Left cardiac atrium (tissue), 4 donors: ENCODE data around the gene ARHGAP44. TPM values are rescaled to one million over a fixed set of nuclear protein-coding genes. Genes with fewer than 3 reads are reported as not detected.
A peak's percentile ranks its signal among the peaks of the same experiment; 100 is the strongest.

ENCODE experiments used
- ATAC-seq, 2 donors: fragments of 200-7000 bp; cut with Tn5 transposase; one replicate each; pipeline ENCODE4 v1.9.1; 2020; ENCODE audit warnings: mild to moderate bottlenecking in 2 of 2, moderate library complexity in 2 of 2
- DNase-seq: peaks from one replicate; pipeline ENCODE4 v3.0.0-alpha.2; 2020
- intact Hi-C, 2 donors: fragments of 100-400 bp; cut with DNase I; formaldehyde crosslinking; loops; one replicate each; pipeline versions ENCODE4 v1.14.1 to v1.15.1; 2022 to 2023
- total RNA-seq, 2 donors: library from RNA; stranded (reverse); fragmentation: NEBNext Ultra II Directional; extraction: Animal tissue kit (Norgen Biotek cat#: 25700); gene quantifications; one replicate each; pipeline ENCODE4 v1.2.1, GENCODE V29; 2021
- donor health status: DM: no; HTN: yes; CAD: no.
- donor health status: DM: no; HTN: yes; CAD: no; lungs with severe emphysema.
- donor health status: DM: yes; HTN: yes; CAD: no.
- donor health status: Dilated cardiomyopathy.

The ARHGAP44 gene
- total RNA-seq, 2 donors from 2014 or later: 7.7 to 10.8 TPM

DNA sequence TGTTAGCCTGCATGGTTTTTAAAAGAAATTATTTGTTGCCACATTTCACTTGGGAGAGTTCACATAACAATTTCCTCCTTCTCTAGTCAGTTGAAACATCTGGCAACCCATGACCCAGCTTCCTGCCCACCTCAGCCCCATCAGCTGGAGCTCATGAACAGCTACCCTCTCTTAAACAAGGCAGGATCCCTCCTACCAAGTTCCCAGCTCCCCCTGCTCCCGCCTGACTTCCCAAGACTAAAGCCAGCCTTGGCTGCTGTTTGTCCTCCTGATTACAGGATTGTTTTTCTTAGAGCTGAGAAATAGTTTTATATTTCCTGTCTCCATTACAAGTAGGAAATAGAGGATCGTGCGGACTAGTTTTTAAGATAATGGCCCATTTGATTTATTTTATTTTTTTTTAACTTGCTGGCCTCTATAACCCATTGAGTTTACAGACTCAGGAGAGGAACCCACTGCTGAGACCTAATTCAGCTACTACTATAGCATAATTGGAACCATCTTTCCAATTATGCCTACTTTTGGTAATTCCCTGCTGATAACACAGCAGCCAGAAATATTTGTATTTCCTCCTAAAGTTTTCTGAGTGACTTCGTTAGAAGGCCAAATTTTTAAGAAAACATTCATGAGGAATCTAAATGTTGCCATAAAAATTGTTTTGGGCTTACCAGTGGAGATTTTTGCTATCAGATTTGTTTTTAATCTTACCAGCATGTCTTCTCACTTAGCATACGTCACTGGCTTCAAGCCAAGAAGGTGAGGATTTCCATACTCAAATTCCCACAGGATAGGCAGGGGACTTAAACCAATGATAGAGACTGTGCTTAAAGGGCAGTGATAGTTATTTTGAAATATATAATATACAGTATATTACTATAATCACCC lies 138.5 kb downstream of the ARHGAP44 start:
- intact Hi-C loops: loop anchor here in 1 of 2 donors (5.0 kb wide), 1 partner anchor 75 kb away; no protein-coding TSS in a partner anchor
- peak; percentile 73 to 77 for ATAC-seq
- DNase-seq: peak; percentile 33

DNA sequence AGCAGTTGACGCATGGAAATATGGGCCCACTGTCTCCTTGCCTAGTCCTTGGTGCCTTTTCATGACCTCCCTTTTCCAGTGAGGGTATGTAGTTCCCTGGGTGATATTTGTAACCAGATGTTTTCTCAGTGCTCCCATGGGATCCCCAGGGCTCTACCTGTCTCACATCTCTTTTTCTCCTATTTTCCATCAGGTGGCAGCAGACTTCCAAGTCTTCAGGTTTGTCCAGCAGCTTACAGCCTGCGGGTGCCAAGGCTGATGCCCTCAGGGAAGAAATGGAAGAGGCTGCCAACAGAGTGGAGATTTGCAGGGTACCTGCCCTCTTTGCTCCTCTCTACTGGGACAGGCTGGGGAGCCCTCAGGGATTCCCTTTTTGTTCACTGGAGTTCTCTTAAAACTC lies 139.4 kb downstream of the ARHGAP44 start:
- no peak for DNase-seq
- intact Hi-C loops: loop anchor here in 1 of 2 donors (5.0 kb wide), 1 partner anchor 74 kb away; no protein-coding TSS in a partner anchor
- peak in 1 of 2 donors; percentile 23 for ATAC-seq

DNA sequence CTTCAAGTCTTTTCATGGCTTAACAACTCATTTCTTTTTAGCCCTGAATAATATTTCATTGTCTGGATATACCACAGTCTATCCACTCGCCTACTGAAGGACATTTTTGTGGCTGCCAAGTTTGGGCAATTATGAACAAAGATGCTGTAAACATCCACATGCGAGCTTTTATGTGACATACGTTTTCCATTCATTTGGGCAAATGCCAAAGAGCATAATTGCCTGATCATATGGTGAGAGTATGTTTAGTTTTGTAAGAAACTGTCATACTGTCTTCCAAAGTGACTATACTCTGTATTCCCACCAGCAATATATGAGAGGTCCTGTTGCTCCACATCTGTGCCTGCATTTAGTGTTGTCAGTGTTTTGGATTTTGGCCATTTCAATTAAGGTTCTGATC lies 147.2 kb downstream of the ARHGAP44 start:
- intact Hi-C loops: no loop called here
- DNase-seq: no peak
- no peak for ATAC-seq

DNA sequence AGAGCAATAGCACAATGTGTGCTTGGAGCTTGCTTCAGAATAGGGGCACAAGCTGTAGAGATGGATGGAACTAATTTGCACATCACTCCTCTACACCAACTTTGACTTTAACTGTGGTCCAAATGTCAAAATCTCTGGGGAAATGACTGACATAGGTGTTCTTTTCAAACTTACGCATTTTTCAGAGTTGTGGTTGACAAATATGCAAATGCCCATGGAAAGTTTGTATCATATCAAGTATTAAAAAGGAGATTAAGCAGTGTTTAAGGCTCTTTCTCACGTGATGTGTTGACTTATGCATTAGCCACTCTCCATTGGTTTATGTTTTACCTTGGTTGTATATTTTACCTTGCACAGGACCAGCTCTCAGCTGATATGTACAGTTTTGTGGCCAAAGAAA lies 151.4 kb downstream of the ARHGAP44 start:
- intact Hi-C loops: no loop called here
- ATAC-seq: no peak

DNA sequence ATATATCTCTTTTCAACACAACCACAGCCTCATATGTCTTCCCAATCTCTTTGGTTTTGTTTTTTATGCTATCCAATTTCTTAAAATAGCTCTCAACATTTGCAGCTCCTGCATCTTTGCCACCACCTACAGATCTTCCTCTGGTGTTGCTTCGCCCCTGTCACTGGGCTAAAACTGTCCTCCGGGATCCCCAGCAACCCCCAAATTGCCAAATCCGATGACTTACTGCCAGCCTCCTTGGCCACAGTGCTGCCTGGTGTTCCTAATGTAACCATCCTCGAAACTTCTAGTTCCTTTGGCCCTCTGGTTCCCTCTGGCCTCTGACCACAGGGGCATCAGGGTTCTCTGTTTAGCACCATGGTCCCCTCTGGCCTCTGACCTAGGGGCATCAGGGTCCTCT lies 157.7 kb downstream of the ARHGAP44 start:
- intact Hi-C loops: no loop called here
- ATAC-seq (no peak), DNase-seq (no peak)

More for the DNA sequence above, 151.4 kb downstream of the ARHGAP44 start:
- DNase-seq: no peak

DNA sequence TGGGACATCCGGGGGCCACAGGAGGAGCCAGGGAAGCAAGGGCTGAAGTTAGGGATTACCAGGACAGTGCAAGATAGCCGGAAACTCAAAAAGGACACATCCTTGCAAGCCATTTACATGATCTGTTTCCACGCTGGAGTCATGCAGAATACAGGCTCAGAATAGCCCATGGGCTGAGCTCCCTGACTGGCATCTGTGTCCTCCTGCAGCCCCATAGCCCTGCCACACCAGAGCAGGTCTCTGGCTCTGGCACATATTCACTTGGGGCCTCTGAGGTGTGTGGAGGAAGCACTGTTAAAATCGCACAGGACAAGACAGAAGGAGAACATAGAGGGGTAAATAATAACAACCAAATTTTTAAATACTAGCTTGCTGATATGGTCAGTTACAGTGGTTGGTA lies 162.7 kb downstream of the ARHGAP44 start:
- ATAC-seq (no peak), DNase-seq (no peak)

DNA sequence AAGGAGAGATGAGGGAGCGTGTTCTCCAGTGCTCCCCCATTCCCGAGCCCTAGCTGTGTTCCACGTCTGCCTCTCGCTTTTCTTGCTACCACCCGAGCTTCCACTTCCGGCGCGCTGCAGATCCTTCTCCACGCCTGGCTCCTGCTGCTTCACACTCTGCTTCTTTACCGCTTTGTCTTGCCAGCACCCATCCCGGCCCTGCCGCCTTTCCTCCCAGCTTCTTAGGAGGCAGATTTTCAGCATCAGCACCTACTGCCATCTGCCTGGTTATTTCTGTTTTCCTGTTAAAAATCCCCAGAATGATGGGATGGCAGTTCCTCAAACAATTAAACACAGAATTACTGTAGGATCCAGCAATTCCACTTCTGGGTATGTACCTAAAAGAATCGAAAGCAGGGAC lies 163.9 kb downstream of the ARHGAP44 start:
- intact Hi-C loops: no loop called here
- DNase-seq (no peak), ATAC-seq (no peak)

More for the DNA sequence above, 162.7 kb downstream of the ARHGAP44 start:
- intact Hi-C loops: no loop called here

DNA sequence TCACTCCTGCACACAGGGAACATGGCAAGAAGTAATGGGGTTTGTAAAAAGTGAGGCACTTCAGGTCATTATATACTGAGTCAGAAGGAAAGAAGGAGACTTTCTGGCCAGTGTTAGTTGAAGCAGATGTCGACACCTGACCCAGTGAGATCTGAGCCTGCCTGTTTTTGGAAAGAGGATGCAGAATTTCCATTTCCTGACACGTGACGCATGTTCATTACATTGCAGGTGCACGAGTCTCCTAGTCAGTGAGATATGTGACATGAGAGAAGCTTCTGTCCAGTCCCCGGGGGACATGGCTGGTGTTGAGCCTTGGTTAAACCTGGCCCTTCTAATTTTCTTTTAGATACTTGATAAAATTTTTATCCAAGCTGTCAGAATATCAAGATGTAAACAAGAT lies 166.2 kb downstream of the ARHGAP44 start:
- ATAC-seq (no peak), DNase-seq (no peak)
- intact Hi-C loops: no loop called here

DNA sequence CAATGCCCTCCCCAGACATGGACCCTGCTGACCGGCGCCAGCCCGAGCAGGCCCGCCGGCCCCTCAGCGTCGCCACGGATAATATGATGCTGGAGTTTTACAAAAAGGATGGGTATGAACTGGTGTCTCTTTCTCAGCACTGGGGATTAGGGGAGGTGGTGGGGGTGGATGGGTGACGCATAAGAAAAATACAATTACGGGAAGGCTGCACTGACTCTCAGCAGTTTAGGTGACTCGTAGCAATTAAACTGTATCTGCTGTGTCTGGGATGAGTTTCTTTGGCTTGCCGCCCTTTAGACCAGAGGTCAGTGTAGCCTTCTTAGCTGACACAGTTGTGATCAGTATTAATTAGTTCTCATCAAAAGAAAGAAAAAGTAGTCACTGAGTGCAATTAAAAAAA lies 169.5 kb downstream of the ARHGAP44 start:
- no peak for DNase-seq
- intact Hi-C loops: no loop called here
- no peak for ATAC-seq

DNA sequence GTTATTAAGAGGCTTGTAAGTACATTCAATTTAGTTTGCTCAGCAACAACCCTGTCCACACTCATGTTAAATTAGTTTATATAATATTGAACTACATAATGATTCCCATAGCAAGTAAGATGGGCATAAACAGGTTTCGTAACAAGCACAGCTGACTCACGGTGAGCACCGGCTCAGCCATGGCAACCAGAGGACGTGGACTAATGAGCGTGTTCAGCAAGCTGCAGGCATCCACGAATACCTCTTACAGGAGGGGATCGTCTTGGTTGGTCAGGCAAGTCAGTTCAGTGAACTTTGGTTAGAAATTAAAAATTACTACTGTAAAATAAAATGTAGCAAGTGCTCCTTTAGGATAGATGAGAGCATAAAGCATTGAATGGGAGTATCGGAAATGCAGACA lies 170.1 kb downstream of the ARHGAP44 start:
- DNase-seq (no peak), ATAC-seq (no peak)
- intact Hi-C loops: no loop called here

DNA sequence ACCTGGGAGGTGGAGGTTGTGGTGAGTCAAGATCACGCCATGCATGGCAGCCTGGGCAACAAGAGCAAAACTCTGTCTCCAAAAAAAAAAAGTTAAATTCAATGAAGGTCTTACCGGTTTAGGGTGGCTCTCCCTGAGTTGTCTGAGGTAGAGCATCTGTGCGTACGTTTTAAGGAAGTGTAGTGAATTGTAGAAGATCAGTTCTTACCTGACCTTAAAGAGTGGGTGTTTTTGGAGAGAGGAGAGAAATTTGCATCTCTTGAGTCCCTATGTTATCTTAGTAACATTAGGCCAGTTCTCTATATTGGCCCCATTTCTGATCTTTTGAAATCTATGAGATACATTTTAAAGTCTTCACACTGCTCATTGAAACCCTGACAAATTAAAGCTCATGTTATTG lies 172.4 kb downstream of the ARHGAP44 start:
- DNase-seq: no peak
- intact Hi-C loops: no loop called here
- ATAC-seq: no peak

DNA sequence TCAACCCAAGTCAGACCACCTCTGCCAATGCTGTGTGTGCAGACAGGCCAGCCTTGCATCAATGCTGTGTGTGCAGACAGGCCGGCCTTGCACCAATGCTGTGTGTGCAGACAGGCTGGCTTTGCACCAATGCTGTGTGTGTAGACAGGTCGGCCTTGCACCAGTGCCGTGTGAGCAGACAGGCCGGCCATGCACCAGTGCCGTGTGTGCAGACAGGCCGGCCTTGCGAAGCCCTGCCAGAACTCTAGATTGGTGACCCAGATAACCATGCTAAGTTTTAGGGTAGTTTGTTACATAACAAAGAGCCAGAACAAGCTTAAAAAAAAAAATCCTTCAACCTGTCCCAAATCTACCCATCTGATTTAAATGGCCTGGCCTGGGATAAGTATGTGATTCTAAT lies 174.2 kb downstream of the ARHGAP44 start:
- intact Hi-C loops: no loop called here
- DNase-seq (no peak), ATAC-seq (no peak)

DNA sequence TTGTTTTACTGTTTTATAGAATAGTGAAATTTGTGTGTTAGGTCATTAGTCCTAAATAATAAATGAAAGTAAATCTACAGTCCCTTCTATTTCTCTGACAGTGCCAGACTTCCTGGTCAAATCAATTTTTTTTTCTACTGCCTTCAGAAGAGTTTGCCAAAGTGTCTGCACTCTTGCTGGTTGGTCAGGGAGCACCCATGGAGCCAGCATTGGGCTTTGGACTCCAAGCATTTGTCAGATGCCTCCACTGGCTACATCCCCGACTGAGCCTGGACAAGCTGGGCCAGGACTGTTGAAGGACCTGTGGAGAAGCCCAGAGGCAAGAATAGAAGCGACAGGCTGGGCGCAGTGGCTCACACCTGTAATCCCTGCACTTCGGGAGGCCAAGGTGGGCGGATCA lies 174.9 kb downstream of the ARHGAP44 start:
- ATAC-seq: no peak
- DNase-seq: no peak
- intact Hi-C loops: no loop called here

DNA sequence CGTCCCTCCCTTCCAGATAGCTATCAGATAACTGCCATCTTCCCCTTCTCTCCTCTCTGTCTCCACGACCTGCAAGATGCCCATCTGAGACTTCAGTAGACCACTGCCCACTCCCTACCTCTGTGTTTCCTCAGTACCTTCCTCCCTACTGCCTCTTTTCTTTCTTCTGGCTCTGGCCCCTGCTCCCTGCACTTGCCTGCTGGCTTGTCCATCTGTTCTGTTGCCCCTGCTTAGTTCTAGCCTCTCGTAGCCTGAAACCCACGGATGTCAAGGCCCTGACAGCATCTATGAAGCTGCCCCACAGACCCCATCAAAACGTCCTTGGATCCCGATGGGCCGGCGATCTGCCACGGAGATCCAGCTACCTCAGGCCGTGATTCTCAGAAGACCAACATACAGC lies 175.5 kb downstream of the ARHGAP44 start:
- no peak for ATAC-seq
- no peak for DNase-seq
- intact Hi-C loops: no loop called here

DNA sequence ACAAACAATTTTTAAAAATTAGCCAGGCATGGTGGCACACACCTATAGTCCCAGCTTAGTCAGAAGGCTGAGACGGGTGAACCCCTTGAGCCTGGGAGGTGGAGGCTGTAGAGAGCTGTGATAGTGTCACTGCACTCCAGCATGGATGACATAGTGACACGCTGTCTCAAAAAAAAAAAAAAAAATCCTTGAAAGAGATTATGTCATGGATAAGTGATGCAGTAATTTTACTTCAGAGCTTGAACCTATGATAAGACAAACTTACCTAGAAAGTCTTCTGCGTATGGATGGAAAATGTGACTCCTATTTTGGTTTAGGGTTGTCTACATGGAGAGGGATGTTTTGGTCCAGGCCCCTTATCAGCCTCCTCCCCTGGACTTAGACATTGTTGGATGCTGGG lies 176.7 kb downstream of the ARHGAP44 start:
- no peak for ATAC-seq
- no peak for DNase-seq
- intact Hi-C loops: no loop called here

DNA sequence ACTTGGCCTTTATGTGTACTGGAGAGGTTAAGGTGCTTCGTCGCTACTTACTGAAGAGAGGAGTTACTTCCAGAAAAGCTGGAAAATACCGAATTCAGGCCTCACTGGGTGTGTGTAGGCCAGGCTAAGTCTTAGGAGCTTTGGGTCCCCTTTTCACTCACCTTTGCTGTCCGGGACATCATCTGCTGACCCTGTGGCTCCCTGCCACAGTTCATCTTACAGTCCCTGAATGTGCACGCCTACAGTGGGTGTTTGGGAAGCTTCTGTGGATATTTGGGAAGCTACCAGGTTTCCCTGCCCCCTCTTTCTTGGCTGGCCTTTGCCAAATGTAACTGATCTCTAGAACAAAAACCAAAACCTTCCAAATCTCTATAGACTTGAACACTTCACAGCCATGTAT lies 177.1 kb downstream of the ARHGAP44 start:
- intact Hi-C loops: no loop called here
- no peak for DNase-seq

DNA sequence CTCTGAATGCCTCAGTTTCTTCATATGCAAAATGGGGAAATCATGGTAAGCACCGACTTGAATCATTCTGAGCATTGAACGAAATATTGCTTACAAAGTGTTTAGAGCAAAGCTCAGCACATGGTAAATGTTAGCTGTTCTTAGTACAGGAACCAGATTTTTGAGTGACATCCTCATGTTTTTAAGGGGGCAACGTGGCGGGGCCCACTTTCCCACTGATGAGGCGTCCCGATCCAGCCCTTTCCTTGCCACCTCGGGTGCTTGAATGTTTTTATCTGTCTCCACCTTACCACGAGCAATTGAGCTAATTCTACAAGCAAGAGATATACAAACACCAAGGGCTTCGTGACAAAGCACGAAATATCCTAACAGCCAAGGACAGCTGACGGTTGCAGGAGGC lies 178.7 kb downstream of the ARHGAP44 start:
- DNase-seq: no peak
- no peak for ATAC-seq
- intact Hi-C loops: no loop called here

More for the DNA sequence above, 177.1 kb downstream of the ARHGAP44 start:
- no peak for ATAC-seq

DNA sequence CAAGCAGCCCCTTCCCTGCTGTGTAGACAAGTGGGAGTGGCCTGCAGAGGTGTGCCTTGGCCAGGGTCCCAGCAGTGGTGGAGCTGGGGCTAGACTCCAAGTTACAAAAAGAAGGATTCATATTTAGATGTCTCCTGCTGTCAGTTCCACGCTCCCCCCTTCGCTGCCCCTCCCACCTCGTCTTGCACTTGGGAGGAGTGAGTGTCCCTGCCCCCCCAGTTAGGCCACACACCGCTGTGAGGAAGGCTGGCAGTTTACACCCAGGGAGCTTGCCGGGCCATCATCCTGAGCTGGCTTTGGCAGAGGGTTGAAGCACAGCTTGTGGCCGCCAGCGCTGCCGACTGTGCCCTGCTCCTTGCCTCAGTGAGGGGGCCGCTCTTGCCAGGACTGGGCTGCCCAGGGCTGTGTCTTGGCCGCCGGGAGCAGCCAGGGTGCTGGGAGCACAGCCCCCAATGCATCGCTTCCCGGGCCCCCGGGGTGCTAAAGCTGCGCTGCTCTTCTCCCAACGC lies 184.3 kb downstream of the ARHGAP44 start:
- no peak for DNase-seq
- ATAC-seq: peak; percentile 73
- intact Hi-C loops: no loop called here

DNA sequence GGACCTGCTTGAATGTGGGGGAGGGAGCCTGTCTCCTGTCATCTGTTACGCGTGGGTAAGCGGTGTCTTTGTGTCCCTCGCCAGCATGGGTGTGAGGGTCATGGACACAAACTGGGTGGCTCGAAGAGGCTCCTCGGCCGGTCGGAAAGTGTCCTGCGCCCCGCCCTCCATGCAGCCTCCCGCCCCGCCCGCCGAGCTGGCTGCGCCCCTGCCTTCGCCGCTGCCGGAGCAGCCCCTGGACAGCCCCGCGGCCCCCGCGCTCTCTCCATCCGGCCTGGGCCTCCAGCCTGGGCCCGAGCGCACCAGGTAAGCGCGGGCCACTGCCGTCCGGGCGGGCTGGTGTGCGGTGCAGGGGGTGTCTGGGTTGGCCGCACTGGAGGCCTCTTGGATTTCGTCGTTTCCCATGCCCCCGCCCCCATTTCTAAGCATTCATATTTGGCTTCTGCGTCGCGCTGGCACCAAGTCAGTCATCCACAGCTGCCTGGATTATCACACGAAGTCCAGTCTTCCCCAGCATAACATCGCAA lies 184.8 kb downstream of the ARHGAP44 start:
- no peak for DNase-seq
- intact Hi-C loops: no loop called here
- ATAC-seq: peak; percentile 75 to 80

DNA sequence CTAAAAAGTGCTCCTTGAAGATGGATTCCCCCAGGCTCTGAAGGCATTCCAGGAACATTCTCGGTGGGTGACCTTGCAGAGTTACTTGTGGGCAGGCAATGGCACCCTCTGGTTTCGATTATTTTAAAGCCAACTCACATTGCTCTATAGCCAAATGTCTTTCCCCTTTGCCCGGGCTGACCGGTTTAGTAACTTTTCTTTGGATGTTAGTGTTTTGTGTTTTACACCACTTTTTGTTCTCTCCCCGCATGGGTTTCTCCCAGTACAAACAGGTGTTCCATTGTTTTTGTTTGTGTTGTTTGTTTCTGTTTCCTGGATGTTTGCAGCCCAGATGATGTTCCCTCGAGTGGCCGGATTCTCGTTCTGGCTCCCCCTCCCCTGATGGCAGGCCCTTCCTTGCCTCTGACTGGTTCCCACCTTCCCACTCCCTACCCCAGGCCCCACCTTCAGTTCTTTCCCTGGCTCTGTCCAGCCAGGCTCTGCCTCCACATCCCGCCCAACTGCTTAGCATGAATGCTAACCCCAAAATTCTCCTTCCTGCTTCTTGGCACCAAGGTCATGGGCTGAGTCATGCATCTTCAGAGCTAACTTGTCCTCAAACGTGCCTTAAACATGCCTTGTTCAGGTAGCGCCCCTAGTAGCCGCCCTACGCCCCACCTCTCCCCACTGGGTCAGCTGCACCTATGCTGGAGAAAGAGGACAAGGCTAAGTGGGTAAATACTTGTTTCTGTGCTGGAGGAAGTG lies 187.9 kb downstream of the ARHGAP44 start:
- intact Hi-C loops: no loop called here
- ATAC-seq (no peak), DNase-seq (no peak)
